ENCODE results near the gene ZNF776.
"Not testable (repeated sequence)": the region's sequence is repeated elsewhere in the genome, so short reads cannot be mapped to it uniquely, and the experiment has no call there.

Gene ZNF776

DNA sequence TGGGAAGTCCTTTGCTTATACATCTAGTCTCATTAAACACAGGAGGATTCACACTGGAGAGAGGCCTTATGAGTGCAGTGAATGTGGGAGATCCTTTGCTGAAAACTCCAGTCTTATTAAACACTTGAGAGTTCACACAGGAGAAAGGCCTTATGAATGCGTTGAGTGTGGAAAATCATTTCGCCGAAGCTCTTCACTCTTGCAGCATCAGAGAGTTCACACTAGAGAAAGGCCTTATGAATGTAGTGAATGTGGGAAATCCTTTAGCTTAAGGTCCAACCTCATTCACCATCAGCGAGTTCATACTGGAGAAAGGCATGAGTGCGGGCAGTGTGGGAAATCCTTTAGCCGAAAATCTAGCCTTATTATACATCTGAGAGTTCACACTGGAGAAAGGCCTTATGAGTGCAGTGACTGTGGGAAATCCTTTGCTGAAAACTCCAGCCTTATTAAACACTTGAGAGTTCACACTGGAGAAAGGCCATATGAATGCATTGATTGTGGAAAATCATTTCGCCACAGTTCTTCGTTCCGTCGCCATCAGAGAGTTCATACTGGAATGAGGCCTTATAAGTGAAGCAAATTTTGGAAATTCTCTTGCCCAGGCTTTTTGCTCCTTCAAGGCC is 32.7 kb downstream of the ZNF776 start:
- DNase-seq, result no peak

DNA sequence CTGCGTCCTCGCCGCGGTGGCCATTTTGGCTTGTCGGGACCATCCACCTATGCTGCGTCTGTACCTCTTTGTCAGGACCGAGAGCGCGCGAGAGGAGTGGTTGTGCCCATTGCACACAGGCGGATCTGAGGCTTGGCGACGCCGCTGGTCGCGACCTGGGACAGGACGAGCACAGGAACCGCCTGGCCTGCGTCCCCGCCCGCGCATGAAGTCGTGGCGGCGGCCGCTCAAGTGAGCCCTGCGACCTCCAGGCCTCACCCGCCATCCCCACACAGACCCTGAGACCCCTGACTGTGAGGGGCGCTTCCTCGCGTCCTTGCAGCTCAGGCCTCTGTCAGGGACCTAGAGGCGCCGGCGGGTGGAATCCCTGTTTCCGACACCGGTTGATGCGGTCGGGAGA is 39.7 kb downstream of the ZNF776 start:
- DNase-seq, result no peak

DNA sequence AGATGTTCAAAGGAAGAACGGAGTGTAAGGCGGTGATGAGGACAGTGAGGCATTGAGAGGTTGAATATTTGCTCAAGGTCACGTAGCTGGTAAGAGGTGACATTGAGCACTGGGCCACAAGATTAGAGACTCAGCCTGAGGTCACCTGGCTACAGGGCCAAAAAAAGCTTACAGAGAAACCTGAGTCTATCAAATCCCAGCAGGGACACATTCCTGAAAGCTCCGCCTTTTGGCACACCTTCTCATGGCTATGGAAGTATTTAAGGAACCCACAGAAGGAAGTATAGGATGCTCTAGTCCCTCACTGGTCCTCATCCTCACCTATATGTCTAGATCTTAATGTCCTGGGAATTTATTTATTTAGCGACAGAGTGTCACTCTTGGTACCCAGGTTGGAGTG is 40.3 kb downstream of the ZNF776 start:
- DNase-seq, result no peak

DNA sequence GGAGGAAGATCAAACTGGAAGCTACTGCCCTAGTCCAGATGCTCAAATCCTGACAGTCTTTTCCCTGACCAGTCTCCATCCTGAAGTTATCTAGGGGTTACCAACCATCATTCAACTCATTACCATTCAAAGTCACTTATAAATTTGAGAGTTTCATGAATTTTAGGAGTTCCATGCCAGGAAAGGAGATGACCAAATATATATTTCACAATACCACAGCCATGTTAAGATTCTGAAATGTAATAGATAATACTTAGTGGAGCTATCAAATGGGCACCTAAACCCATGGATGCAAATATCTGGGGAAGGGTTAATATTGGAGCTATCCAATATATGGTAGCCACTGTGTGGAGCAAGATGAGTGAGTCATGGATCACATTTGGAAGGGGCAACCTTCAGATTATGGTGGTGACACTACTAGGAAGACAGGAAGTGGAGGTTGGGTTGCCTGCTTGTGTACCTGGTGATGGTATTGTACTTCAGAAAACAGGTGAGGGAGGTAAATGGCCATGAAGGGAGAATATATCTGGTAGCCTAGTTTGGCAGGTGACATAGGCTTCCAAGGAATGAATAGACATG is 41.6 kb downstream of the ZNF776 start:
- DNase-seq, result no peak

DNA sequence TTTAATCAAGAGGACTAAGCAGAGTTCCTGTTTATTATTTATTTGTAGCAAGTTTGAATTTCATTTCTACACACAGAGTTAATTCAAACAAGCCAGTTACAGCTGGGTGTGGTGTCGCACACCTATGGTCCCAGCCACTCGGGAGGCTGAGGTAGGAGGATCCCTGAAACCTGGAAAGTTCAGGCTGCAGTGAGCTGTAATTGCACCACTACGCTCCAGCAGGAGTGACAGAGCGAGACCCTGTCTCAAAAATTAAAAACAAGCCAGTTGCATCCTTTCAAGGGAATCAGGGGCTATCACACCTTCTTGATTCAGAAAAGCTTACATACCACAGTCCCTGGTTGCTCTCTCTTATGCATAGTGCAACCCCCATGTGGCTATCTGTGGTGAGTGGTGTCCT is 42.7 kb downstream of the ZNF776 start:
- DNase-seq, result no peak

DNA sequence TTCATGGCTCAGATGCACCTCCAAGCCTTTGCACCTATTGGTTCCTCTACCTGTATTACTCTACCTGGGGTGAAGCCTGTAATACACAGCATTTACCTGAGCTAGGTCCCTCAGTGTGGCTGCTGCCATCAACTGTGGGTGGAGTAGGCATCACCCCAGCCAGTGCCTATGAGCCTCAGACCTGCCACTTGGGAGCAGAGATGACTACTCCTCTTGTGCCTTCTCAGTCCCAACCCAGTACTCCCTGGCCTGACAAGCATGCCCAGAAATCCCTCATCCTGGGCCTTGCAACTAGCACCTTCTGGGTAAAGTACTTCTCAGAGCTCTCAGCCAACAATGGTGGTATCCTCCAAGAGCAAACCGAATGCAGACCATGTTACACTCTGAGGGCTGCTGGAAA is 50.0 kb downstream of the ZNF776 start:
- not testable (repeated sequence) for DNase-seq

DNA sequence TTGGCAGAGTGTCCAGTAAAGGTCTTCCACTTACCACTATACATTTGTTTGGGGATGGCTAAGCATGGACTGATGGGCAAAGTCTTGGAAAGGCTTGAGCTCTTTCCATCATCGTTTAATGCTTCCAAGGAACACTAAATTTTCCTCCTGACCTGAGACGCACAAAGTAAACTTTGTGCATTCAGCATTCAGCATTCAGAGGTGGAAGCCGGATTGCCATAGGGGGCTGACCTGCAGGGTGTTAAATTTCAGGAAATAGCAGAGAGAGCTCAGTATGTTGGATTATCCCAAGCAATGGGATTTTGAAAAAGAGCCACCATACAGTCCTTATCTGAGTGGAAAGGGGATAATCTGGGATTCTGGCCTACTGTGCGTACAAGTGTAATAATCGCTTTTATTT is 54.1 kb downstream of the ZNF776 start:
- no peak for DNase-seq

DNA sequence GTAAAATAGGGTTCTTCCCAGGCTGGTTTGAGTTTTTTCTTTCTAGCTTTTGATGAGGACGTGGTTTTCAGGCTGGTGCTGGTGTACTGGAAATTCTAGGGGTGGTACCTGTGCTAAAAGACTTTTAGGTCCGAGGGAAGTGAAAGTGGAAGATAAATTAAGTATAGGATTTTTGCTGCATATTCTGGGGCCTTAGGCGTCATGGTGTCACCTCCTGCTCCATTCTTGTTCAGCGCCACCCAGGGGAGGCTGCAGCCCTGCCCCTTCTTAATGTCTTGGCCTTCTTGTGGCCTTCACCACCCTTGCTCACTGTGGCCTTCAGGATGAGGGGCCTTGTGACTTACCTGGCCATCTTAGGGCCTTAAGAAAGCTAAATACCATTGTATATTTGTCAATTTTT is 55.7 kb downstream of the ZNF776 start:
- DNase-seq, result no peak

DNA sequence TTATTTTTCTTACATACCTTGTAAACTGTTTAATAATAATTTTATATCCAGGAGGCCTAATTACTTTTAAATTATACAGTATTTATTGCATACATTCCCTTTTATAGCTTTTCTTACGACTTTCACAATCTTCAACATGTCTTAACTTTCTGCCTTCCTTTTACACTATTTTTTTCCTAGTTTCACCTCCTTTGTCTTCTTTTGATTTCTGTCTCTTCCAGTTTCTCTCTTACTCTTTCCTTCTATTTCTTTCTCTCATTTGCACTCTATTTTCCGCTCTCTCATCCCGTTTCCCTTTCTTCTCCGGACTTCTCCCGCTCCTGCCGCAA is 56.6 kb downstream of the ZNF776 start:
- no peak for DNase-seq

DNA sequence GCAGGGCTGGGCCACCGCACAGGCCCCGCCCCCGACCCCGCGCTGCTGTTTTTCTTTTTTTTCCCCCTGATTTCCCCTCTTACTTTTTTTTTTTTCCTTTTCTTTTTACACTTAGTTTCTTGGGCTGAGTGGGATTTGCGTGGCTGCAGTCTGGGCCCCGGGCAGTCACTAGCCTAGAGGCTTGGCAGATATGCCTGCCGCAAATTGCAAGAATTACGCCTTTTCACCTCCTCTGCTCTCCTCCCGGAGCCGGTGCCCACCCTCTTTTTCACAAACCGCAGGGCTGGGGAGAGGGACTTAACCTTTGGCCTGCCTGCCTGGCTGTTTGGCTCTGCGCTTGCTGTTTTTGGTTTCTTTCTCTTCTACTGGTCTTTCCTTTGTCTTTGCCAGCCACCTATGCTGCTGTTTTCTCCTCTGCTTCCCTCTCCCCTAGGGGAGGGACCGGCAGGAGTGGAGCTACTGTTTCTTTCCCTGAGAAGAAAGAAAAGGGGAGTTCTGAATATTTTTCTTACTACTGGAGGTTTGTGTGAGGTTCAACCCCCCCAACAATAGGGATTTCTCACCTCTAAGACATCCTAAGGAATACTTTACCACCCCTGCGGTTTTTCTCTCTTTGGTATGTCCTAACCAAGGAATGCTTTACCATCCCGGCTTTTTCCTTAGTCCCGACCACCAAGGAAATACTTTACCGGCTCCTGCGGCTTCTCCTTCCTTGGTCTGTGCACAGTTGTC is 57.1 kb downstream of the ZNF776 start:
- no peak for DNase-seq

DNA sequence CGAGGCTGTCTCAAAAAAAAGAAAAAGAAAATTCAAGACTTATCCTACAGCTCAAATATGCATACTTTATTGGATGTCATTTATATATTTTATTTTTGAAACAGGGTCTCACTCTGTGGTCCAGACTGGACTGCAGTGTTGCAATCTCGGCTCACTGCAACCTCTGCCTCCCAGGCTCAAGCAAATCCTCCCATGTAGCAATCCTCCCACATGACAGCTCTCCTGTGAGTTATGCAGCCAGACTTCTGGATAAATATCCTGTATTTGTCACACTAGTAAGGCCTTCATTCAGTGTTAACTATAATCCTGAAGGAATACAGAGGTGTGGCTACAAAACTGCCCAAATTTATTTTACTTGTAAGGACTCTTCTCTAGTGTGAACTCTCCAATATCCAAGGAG is 60.9 kb downstream of the ZNF776 start:
- DNase-seq, result no peak

Measured in NCI-H774 (cell line).